Measurements from ENCODE around the gene KRT82. TPM values are rescaled to one million over a fixed set of nuclear protein-coding genes. Genes with fewer than 3 reads are reported as not detected.
"Not testable (repeated sequence)": the region's sequence is repeated elsewhere in the genome, so short reads cannot be mapped to it uniquely, and the experiment has no call there.

KRT82 gene
- not detected for polyA plus RNA-seq
- long read RNA-seq, donor 1, result 0 reads
- long read RNA-seq, donor 2, result 0 reads
- long read RNA-seq, donor 3, result 0 reads
- long read RNA-seq, donor 4, result 0 reads
- long read RNA-seq, donor 5, result 0 reads
- long read RNA-seq, donor 6, result 0 reads
- long read RNA-seq, donor 7, result 0 reads
- long read RNA-seq, donor 8, result 0 reads
- long read RNA-seq, donor 9, result 0 reads
- long read RNA-seq, donor 10, result 0 reads

DNA sequence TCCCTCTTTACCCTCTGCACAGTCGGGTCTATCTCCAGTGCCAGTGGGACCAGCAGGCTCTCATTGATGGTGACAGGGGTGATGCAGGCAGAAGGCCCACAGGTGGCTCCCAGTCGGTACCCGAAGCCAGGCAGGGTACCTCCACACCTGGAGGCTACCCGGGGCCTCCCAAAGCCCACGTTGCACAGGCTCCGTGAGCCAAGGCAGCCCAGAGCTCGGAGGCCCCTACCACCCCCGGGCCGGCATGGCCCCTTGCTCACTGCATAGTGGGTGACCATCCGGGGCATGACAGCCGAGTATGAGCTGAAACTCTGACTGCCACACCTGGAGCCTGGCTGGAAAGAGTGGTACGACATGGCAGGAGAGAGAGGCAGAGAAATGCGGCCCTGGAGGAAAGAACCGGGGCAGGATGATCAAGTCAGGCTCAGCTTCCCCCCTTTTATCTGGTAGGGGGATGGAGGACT lies at the start of gene KRT82:
Gene KRT82 (minus strand): TSS at position 414 of the 464 bp plus-strand sequence. CDS start 58 bp downstream, at position 356.
- FAIRE-seq, result no peak
- H3K4me3 ChIP-seq (ENCODE audit: low read depth in 1 of 3, low read length in 3 of 3), result no peak within 1 kb of the TSS
- WGBS, 3 donors, result 89 to 90% (median 90%) methylated on average over 14 of the region's 14 CpGs
- no peaks in the 10 kb centered on the region for H3K27me3 ChIP-seq (ENCODE audit: control insufficient read depth in 3 of 3, insufficient read depth in 3 of 3, low read length in 3 of 3)
- no peaks in the 10 kb centered on the region for H3K9me3 ChIP-seq (ENCODE audit: control insufficient read depth in 2 of 2, insufficient read depth in 1 of 2, low read depth in 1 of 2, low read length in 1 of 2)
- H3K4me1 ChIP-seq (ENCODE audit: control insufficient read depth in 3 of 3, insufficient read depth in 2 of 3, low read depth in 1 of 3, low read length in 2 of 3), result no peaks in the 10 kb centered on the region
- DNase-seq, result no peak
- no peaks in the 10 kb centered on the region for H3K36me3 ChIP-seq (ENCODE audit: control insufficient read depth in 3 of 3, insufficient read depth in 2 of 3, low read depth in 1 of 3, low read length in 3 of 3)
- H3K27ac ChIP-seq (ENCODE audit: low read depth in 1 of 3, low read length in 2 of 3), result no peak within 1 kb of the TSS

- no peaks in the 10 kb centered on the region for H3K4me1 ChIP-seq (ENCODE audit: control insufficient read depth in 3 of 3, insufficient read depth in 2 of 3, low read depth in 1 of 3, low read length in 2 of 3)
- H3K9me3 ChIP-seq (ENCODE audit: control insufficient read depth in 2 of 2, insufficient read depth in 1 of 2, low read depth in 1 of 2, low read length in 1 of 2), result no peaks in the 10 kb centered on the region
- no peaks in the 10 kb centered on the region for H3K27me3 ChIP-seq (ENCODE audit: control insufficient read depth in 3 of 3, insufficient read depth in 3 of 3, low read length in 3 of 3)
- H3K36me3 ChIP-seq (ENCODE audit: control insufficient read depth in 3 of 3, insufficient read depth in 2 of 3, low read depth in 1 of 3, low read length in 3 of 3), result no peaks in the 10 kb centered on the region
- DNase-seq, result no peak
- H3K27ac ChIP-seq (ENCODE audit: low read depth in 1 of 3, low read length in 2 of 3), result no peak overlapping the region
- WGBS, 3 donors, result 68 to 90% (median 69%) methylated on average over 1 of the region's 1 CpG
- FAIRE-seq, result no peak
- no peak overlapping the region for H3K4me3 ChIP-seq (ENCODE audit: low read depth in 1 of 3, low read length in 3 of 3)
These were observed 49.7 kb upstream of the KRT82 start for GRCh38 chr12:52455821-52456220.

- WGBS, 3 donors, result 33 to 45% (median 43%) methylated on average over 3 of the region's 3 CpGs
- H3K36me3 ChIP-seq (ENCODE audit: control insufficient read depth in 3 of 3, insufficient read depth in 2 of 3, low read depth in 1 of 3, low read length in 3 of 3), result no peaks in the 10 kb centered on the region
- no peak overlapping the region for H3K27ac ChIP-seq (ENCODE audit: low read depth in 1 of 3, low read length in 2 of 3)
- no peak overlapping the region for H3K4me3 ChIP-seq (ENCODE audit: low read depth in 1 of 3, low read length in 3 of 3)
- no peaks in the 10 kb centered on the region for H3K9me3 ChIP-seq (ENCODE audit: control insufficient read depth in 2 of 2, insufficient read depth in 1 of 2, low read depth in 1 of 2, low read length in 1 of 2)
- no peaks in the 10 kb centered on the region for H3K4me1 ChIP-seq (ENCODE audit: control insufficient read depth in 3 of 3, insufficient read depth in 2 of 3, low read depth in 1 of 3, low read length in 2 of 3)
- no peaks in the 10 kb centered on the region for H3K27me3 ChIP-seq (ENCODE audit: control insufficient read depth in 3 of 3, insufficient read depth in 3 of 3, low read length in 3 of 3)
- no peak for DNase-seq
- FAIRE-seq, result no peak
These were observed 48.5 kb upstream of the KRT82 start for GRCh38 chr12:52454411-52455201.

- Histone ChIP-seq H3K4me1 (ENCODE audit: control insufficient read depth in 3 of 3, insufficient read depth in 2 of 3, low read depth in 1 of 3, low read length in 2 of 3) (no peaks in the 10 kb centered on the region), H3K4me3 (ENCODE audit: low read depth in 1 of 3, low read length in 3 of 3) (no peak within 1 kb of the TSS), H3K27me3 (ENCODE audit: control insufficient read depth in 3 of 3, insufficient read depth in 3 of 3, low read length in 3 of 3) (no peaks in the 10 kb centered on the region), H3K27ac (ENCODE audit: low read depth in 1 of 3, low read length in 2 of 3) (no peak within 1 kb of the TSS), H3K36me3 (ENCODE audit: control insufficient read depth in 3 of 3, insufficient read depth in 2 of 3, low read depth in 1 of 3, low read length in 3 of 3) (no peaks in the 10 kb centered on the region), H3K9me3 (ENCODE audit: control insufficient read depth in 2 of 2, insufficient read depth in 1 of 2, low read depth in 1 of 2, low read length in 1 of 2) (no peaks in the 10 kb centered on the region)
- 86 to 93% (median 92%) methylated on average over 6 of the region's 6 CpGs for WGBS, 3 donors
- FAIRE-seq, result no peak
- no peak for DNase-seq
These were observed 46.0 kb upstream of the KRT82 start, which contains the start of gene KRT6B for GRCh38 chr12:52452101-52452500. TSS of gene KRT6B (minus strand) at chr12:52452146. CDS start at chr12:52452078, 68 bp downstream.

GRCh38 chr12:52448228-52448627 lies 42.1 kb upstream of the KRT82 start:
- DNase-seq (no peak), FAIRE-seq (no peak)
- H3K27me3 ChIP-seq (ENCODE audit: control insufficient read depth in 3 of 3, insufficient read depth in 3 of 3, low read length in 3 of 3), result no peaks in the 10 kb centered on the region
- 21 to 39% (median 30%) methylated on average over 3 of the region's 3 CpGs for WGBS, 3 donors
- H3K4me3 ChIP-seq (ENCODE audit: low read depth in 1 of 3, low read length in 3 of 3), result no peak overlapping the region
- H3K4me1 ChIP-seq (ENCODE audit: control insufficient read depth in 3 of 3, insufficient read depth in 2 of 3, low read depth in 1 of 3, low read length in 2 of 3), result peaks cover 0 to 3% (median 0%) of the 10 kb centered on the region in 3 donors
- no peaks in the 10 kb centered on the region for H3K9me3 ChIP-seq (ENCODE audit: control insufficient read depth in 2 of 2, insufficient read depth in 1 of 2, low read depth in 1 of 2, low read length in 1 of 2)
- no peak overlapping the region for H3K27ac ChIP-seq (ENCODE audit: low read depth in 1 of 3, low read length in 2 of 3)
- H3K36me3 ChIP-seq (ENCODE audit: control insufficient read depth in 3 of 3, insufficient read depth in 2 of 3, low read depth in 1 of 3, low read length in 3 of 3), result no peaks in the 10 kb centered on the region

- not testable (repeated sequence) for FAIRE-seq; DNase-seq; H3K27me3 ChIP-seq (ENCODE audit: control insufficient read depth in 3 of 3, insufficient read depth in 3 of 3, low read length in 3 of 3); H3K27ac ChIP-seq (ENCODE audit: low read depth in 1 of 3, low read length in 2 of 3); H3K4me3 ChIP-seq (ENCODE audit: low read depth in 1 of 3, low read length in 3 of 3); H3K36me3 ChIP-seq (ENCODE audit: control insufficient read depth in 3 of 3, insufficient read depth in 2 of 3, low read depth in 1 of 3, low read length in 3 of 3); H3K9me3 ChIP-seq (ENCODE audit: control insufficient read depth in 2 of 2, insufficient read depth in 1 of 2, low read depth in 1 of 2, low read length in 1 of 2); H3K4me1 ChIP-seq (ENCODE audit: control insufficient read depth in 3 of 3, insufficient read depth in 2 of 3, low read depth in 1 of 3, low read length in 2 of 3)
- 90 to 96% (median 92%) methylated on average over 10 to 11 of the region's 11 CpGs for WGBS, 3 donors
These were observed 41.1 kb upstream of the KRT82 start for GRCh38 chr12:52447196-52447595.

DNA sequence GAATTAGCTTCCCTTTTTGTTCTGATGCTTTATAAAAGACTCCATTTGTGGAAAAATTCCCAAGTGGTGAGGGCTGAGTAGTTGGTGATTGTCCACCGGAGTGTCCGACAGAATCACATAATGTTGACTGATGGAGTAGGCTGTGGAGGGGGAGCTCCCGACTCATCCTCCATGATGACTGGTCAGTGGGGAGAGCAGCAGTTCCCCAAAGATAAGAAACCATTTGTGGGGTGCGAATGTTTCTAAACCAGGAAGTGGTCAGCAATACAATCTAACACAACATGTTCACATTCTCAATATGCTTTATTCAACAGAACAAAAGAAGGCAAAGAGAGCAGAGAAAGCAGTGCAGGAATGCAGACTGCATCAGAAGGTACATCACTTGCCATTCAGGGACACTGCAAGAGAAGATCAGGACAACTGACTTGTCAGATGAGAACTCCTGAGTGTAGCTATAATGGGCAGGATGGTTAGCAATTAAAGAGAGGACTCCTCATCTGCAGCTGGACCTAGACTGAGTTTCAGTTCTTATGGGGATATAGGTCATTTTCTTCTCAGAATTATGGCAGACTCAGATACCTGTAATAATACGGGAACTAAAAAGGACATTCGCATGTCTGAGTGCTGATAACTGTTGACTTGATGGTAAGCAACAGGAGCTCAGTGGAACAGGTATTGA lies 40.4 kb upstream of the KRT82 start:
- WGBS, 3 donors, result 80 to 88% (median 81%) methylated on average over 6 of the region's 6 CpGs

GRCh38 chr12:52445876-52446275 lies 39.7 kb upstream of the KRT82 start:
- no peak overlapping the region for H3K27ac ChIP-seq (ENCODE audit: low read depth in 1 of 3, low read length in 2 of 3)
- FAIRE-seq (no peak), DNase-seq (no peak)
- H3K27me3 ChIP-seq (ENCODE audit: control insufficient read depth in 3 of 3, insufficient read depth in 3 of 3, low read length in 3 of 3), result peaks cover 0 to 4% (median 3%) of the 10 kb centered on the region in 3 donors
- no peaks in the 10 kb centered on the region for H3K9me3 ChIP-seq (ENCODE audit: control insufficient read depth in 2 of 2, insufficient read depth in 1 of 2, low read depth in 1 of 2, low read length in 1 of 2)
- no peak overlapping the region for H3K4me3 ChIP-seq (ENCODE audit: low read depth in 1 of 3, low read length in 3 of 3)
- WGBS, 3 donors, result 55 to 67% (median 60%) methylated on average over 3 of the region's 3 CpGs
- H3K36me3 ChIP-seq (ENCODE audit: control insufficient read depth in 3 of 3, insufficient read depth in 2 of 3, low read depth in 1 of 3, low read length in 3 of 3), result no peaks in the 10 kb centered on the region
- peaks cover 0 to 3% (median 0%) of the 10 kb centered on the region in 3 donors for H3K4me1 ChIP-seq (ENCODE audit: control insufficient read depth in 3 of 3, insufficient read depth in 2 of 3, low read depth in 1 of 3, low read length in 2 of 3)

More for the DNA sequence above, 40.4 kb upstream of the KRT82 start:
- Histone ChIP-seq H3K27ac (ENCODE audit: low read depth in 1 of 3, low read length in 2 of 3) (no peak overlapping the region), H3K27me3 (ENCODE audit: control insufficient read depth in 3 of 3, insufficient read depth in 3 of 3, low read length in 3 of 3) (peaks cover 0 to 4% (median 3%) of the 10 kb centered on the region in 3 donors), H3K9me3 (ENCODE audit: control insufficient read depth in 2 of 2, insufficient read depth in 1 of 2, low read depth in 1 of 2, low read length in 1 of 2) (no peaks in the 10 kb centered on the region), H3K4me1 (ENCODE audit: control insufficient read depth in 3 of 3, insufficient read depth in 2 of 3, low read depth in 1 of 3, low read length in 2 of 3) (peaks cover 0 to 3% (median 0%) of the 10 kb centered on the region in 3 donors), H3K36me3 (ENCODE audit: control insufficient read depth in 3 of 3, insufficient read depth in 2 of 3, low read depth in 1 of 3, low read length in 3 of 3) (no peaks in the 10 kb centered on the region), H3K4me3 (ENCODE audit: low read depth in 1 of 3, low read length in 3 of 3) (no peak overlapping the region)
- DNase-seq (no peak), FAIRE-seq (no peak)
